ENCODE measurements around the gene HSPH1. TPM values are rescaled to one million over a fixed set of nuclear protein-coding genes. Genes with fewer than 3 reads are reported as not detected.

Gene HSPH1
- total and polyA plus RNA-seq, 4 donors, result 11.0 to 30.3 (median 20.3) TPM

DNA sequence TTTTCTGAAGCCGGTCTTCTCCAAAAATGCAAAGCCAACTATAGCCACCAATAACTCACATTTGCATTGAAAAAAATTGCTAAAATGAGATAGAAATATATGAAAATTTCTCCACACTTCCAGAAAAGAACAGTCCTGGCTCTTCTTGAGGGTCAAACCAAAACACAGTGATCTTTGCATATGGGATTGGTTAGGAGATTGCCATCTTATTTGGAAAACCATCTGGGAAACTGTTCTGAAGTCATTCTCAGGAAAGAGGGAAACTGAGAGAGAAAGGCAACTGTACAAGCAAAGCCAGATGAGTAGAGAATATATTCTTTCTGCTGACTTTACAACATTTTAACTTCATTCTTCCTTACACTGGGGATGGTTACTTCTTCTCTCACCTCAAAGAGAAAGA, 54.6 kb downstream of the HSPH1 start:
- TF ChIP-seq GABPA (IDR thresholded peaks at IDR 0.05 in 1 of 2, conservative IDR thresholded peaks at IDR 0.05 in 1 of 2), result no peak
- no peak for TF ChIP-seq HNF4G (IDR thresholded peaks at IDR 0.05)
- TF ChIP-seq, protein P1, sequence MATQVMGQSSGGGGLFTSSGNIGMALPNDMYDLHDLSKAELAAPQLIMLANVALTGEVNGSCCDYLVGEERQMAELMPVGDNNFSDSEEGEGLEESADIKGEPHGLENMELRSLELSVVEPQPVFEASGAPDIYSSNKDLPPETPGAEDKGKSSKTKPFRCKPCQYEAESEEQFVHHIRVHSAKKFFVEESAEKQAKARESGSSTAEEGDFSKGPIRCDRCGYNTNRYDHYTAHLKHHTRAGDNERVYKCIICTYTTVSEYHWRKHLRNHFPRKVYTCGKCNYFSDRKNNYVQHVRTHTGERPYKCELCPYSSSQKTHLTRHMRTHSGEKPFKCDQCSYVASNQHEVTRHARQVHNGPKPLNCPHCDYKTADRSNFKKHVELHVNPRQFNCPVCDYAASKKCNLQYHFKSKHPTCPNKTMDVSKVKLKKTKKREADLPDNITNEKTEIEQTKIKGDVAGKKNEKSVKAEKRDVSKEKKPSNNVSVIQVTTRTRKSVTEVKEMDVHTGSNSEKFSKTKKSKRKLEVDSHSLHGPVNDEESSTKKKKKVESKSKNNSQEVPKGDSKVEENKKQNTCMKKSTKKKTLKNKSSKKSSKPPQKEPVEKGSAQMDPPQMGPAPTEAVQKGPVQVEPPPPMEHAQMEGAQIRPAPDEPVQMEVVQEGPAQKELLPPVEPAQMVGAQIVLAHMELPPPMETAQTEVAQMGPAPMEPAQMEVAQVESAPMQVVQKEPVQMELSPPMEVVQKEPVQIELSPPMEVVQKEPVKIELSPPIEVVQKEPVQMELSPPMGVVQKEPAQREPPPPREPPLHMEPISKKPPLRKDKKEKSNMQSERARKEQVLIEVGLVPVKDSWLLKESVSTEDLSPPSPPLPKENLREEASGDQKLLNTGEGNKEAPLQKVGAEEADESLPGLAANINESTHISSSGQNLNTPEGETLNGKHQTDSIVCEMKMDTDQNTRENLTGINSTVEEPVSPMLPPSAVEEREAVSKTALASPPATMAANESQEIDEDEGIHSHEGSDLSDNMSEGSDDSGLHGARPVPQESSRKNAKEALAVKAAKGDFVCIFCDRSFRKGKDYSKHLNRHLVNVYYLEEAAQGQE (IDR thresholded peaks at IDR 0.05), result no peak
- no peak for TF ChIP-seq JUND (IDR thresholded peaks at IDR 0.05)
- TF ChIP-seq EGR1 (IDR thresholded peaks at IDR 0.05; ENCODE audit: low read depth in 2 of 2), result no peak
- TF ChIP-seq, protein P2, sequence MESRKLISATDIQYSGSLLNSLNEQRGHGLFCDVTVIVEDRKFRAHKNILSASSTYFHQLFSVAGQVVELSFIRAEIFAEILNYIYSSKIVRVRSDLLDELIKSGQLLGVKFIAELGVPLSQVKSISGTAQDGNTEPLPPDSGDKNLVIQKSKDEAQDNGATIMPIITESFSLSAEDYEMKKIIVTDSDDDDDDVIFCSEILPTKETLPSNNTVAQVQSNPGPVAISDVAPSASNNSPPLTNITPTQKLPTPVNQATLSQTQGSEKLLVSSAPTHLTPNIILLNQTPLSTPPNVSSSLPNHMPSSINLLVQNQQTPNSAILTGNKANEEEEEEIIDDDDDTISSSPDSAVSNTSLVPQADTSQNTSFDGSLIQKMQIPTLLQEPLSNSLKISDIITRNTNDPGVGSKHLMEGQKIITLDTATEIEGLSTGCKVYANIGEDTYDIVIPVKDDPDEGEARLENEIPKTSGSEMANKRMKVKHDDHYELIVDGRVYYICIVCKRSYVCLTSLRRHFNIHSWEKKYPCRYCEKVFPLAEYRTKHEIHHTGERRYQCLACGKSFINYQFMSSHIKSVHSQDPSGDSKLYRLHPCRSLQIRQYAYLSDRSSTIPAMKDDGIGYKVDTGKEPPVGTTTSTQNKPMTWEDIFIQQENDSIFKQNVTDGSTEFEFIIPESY (IDR thresholded peaks at IDR 0.05), result no peak
- no peak for TF ChIP-seq NR2F2 (IDR thresholded peaks at IDR 0.05)
- TF ChIP-seq HNF4A (conservative IDR thresholded peaks at IDR 0.05), result no peak
- TF ChIP-seq YY1 (IDR thresholded peaks at IDR 0.05), result no peak
- Histone ChIP-seq H3K9me3 (ENCODE audit: control insufficient read depth in 4 of 4, low read length in 3 of 4) (no peaks in the 10 kb centered on the region), H3K27ac (ENCODE audit: low read depth in 1 of 2, low read length in 2 of 2) (no peak overlapping the region), H3K9ac (ENCODE audit: low read depth in 1 of 2, low read length in 2 of 2) (no peak overlapping the region), H3K27me3 (ENCODE audit: control insufficient read depth in 4 of 4, insufficient read depth in 4 of 4, low read length in 3 of 4) (no peaks in the 10 kb centered on the region), H3K4me3 (ENCODE audit: low read depth in 1 of 3, low read length in 3 of 3) (no peak overlapping the region), H3K4me1 (ENCODE audit: control insufficient read depth in 4 of 4, insufficient read depth in 4 of 4, low read length in 3 of 4) (no peaks in the 10 kb centered on the region), H3K36me3 (ENCODE audit: control insufficient read depth in 4 of 4, insufficient read depth in 3 of 4, low read depth in 1 of 4, low read length in 3 of 4) (no peaks in the 10 kb centered on the region)
- no peak for DNase-seq (ENCODE audit: low spot score)
- WGBS, result 90% methylated on average over 1 of the region's 1 CpG

DNA sequence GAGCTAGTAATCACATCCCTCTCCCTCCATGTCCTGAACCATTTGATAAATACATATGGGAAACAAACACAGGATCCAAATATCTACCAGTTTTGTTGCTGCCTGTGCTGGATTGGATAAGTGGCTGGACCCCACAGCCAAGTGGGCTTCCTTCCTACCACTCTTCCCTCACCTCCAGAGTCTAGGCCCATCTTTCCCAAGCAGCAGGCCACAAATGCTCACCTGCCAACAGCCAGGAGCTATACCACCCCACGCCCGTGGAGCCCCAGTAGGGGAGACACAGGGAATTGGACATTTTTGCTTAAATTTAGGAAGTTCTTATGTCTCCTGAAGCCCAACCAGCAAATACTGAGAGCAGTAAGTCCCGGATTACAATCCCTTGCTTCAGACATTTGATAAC, 55.8 kb downstream of the HSPH1 start:
- TF ChIP-seq, protein P2 (IDR thresholded peaks at IDR 0.05), result no peak
- TF ChIP-seq SP1 (IDR thresholded peaks at IDR 0.05), result no peak
- TF ChIP-seq RXRA (IDR thresholded peaks at IDR 0.05), result no peak
- no peak for TF ChIP-seq FOXA2 (IDR thresholded peaks at IDR 0.05)
- TF ChIP-seq EGR1 (IDR thresholded peaks at IDR 0.05; ENCODE audit: low read depth in 2 of 2), result no peak
- TF ChIP-seq FOXA1 (IDR thresholded peaks at IDR 0.05), result no peak
- TF ChIP-seq HNF4G (IDR thresholded peaks at IDR 0.05), result no peak
- TF ChIP-seq, protein P3, sequence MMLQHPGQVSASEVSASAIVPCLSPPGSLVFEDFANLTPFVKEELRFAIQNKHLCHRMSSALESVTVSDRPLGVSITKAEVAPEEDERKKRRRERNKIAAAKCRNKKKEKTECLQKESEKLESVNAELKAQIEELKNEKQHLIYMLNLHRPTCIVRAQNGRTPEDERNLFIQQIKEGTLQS (IDR thresholded peaks at IDR 0.05), result no peak
- TF ChIP-seq RAD21 (IDR thresholded peaks at IDR 0.05), result no peak
- TF ChIP-seq, protein P1 (IDR thresholded peaks at IDR 0.05), result no peak
- no peak for TF ChIP-seq YY1 (IDR thresholded peaks at IDR 0.05)
- TF ChIP-seq TAF1 (conservative IDR thresholded peaks at IDR 0.05), result no peak
- TF ChIP-seq, protein P4, sequence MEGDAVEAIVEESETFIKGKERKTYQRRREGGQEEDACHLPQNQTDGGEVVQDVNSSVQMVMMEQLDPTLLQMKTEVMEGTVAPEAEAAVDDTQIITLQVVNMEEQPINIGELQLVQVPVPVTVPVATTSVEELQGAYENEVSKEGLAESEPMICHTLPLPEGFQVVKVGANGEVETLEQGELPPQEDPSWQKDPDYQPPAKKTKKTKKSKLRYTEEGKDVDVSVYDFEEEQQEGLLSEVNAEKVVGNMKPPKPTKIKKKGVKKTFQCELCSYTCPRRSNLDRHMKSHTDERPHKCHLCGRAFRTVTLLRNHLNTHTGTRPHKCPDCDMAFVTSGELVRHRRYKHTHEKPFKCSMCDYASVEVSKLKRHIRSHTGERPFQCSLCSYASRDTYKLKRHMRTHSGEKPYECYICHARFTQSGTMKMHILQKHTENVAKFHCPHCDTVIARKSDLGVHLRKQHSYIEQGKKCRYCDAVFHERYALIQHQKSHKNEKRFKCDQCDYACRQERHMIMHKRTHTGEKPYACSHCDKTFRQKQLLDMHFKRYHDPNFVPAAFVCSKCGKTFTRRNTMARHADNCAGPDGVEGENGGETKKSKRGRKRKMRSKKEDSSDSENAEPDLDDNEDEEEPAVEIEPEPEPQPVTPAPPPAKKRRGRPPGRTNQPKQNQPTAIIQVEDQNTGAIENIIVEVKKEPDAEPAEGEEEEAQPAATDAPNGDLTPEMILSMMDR (IDR thresholded peaks at IDR 0.05; ENCODE audit: low read depth, low read length, missing input control), result no peak
- no peak overlapping the region for H3K27ac ChIP-seq (ENCODE audit: low read depth in 1 of 2, low read length in 2 of 2)
- no peaks in the 10 kb centered on the region for H3K9me3 ChIP-seq (ENCODE audit: control insufficient read depth in 4 of 4, low read length in 3 of 4)
- H3K27me3 ChIP-seq (ENCODE audit: control insufficient read depth in 4 of 4, insufficient read depth in 4 of 4, low read length in 3 of 4), result peaks cover 0 to 3% (median 0%) of the 10 kb centered on the region in 4 donors
- DNase-seq (ENCODE audit: low spot score), result no peak
- no peak overlapping the region for H3K4me3 ChIP-seq (ENCODE audit: low read depth in 1 of 3, low read length in 3 of 3)
- no peak overlapping the region for H3K9ac ChIP-seq (ENCODE audit: low read depth in 1 of 2, low read length in 2 of 2)
- H3K36me3 ChIP-seq (ENCODE audit: control insufficient read depth in 4 of 4, insufficient read depth in 3 of 4, low read depth in 1 of 4, low read length in 3 of 4), result no peaks in the 10 kb centered on the region
- WGBS, result 93% methylated on average over 3 of the region's 3 CpGs
- H3K4me1 ChIP-seq (ENCODE audit: control insufficient read depth in 4 of 4, insufficient read depth in 4 of 4, low read length in 3 of 4), result no peaks in the 10 kb centered on the region
